ENCODE results near the gene OR6A2. TPM values are rescaled to one million over a fixed set of nuclear protein-coding genes. Genes with fewer than 3 reads are reported as not detected.

OR6A2 gene
- total and polyA plus RNA-seq, 10 of the 15 experiments (the other 5 are each of a cell fraction or from before 2014, with no cell fraction given), result 0.04 to 0.17 TPM; not detected in 8

DNA sequence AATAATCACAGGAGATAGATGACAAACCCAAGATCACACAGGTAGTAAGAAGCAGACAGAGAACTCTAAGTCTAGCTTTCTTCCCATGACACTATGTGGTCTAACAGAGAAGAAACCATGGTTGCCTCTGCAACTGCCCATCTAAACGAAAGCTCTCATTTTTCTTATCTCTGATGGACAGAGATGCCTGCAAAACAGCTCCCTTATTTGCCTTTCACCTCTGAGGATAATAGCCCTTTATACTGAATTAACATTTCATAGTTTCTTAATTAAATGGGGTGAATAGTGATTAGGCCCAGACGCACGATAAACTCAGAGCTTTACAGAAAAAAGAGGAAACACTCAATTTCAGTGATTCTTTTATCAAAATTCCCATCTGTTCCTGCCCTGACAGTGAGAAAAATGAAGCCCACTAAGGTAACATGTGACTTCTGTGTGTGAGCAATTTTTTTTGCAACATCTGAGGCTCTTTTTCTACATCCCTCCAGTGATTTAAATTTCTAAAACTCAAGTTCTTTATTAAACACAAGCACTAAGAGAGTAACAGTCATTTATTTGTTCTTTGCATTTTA, 52.3 kb downstream of the OR6A2 start:
- Histone ChIP-seq H3K27me3 (replicated peaks in 1 of 2; ENCODE audit: control insufficient read depth in 2 of 2, insufficient read depth in 2 of 2, low read length in 1 of 2) (no peaks in the 10 kb centered on the region), H2AFZ (ENCODE audit: control insufficient read depth, low read depth, low read length) (peak overlapping the region; percentile 93), H3K27ac (ENCODE audit: control insufficient read depth, insufficient read depth) (peak overlapping the region; percentile 99), H3K4me1 (ENCODE audit: control insufficient read depth, insufficient read depth, low read length) (peaks cover 21% of the 10 kb centered on the region; the same call in 1 of the 2 replicates), H3K9ac (ENCODE audit: control insufficient read depth, insufficient read depth, low read length) (no peak overlapping the region), H3K36me3 (ENCODE audit: control insufficient read depth in 2 of 2, insufficient read depth in 2 of 2, low read length in 1 of 2) (no peaks in the 10 kb centered on the region), H3K79me2 (ENCODE audit: control insufficient read depth, insufficient read depth, low read length) (peaks cover 41% of the 10 kb centered on the region), H4K20me1 (ENCODE audit: control insufficient read depth, insufficient read depth) (no peaks in the 10 kb centered on the region), H3K9me3 (replicated peaks; ENCODE audit: control insufficient read depth, insufficient read depth, low read length) (no peaks in the 10 kb centered on the region; the same call in 2 of the 3 replicates), H3K4me2 (ENCODE audit: control insufficient read depth, insufficient read depth) (peak overlapping the region; percentile 86; the same call in 1 of the 2 replicates), H3K4me3 (peak overlapping the region; percentile 6; the same call in 1 of the 2 replicates)
- in situ Hi-C loops (cut with MboI) (loop anchor here (10.0 kb wide), 1 partner anchor 1122 kb away; the partner anchor contains the start of gene TRIM34), intact Hi-C loops (cut with micrococcal nuclease; ENCODE audit: unreplicated experiment) (loop anchor here (5.0 to 10.0 kb wide), 4 partner anchors 135 to 1052 kb away; partner anchors contain the start of genes CNGA4, FHIP1B, PPFIBP2 and TAF10)
- ATAC-seq (no peak), FAIRE-seq (no peak), DNase-seq (ENCODE audit: low read depth, low spot score) (no peak)
- no TSS peak for BruUV-seq (replicated peaks)
- WGBS (ENCODE audit: insufficient coverage, insufficient replicate concordance, low lambda C conversion rate, missing lambda C conversion rate), result 19% methylated on average over 3 of the region's 3 CpGs
- ChIA-PET CTCF (interaction anchor here (0.7 to 17.5 kb wide), 11 partner anchors 6 to 452 kb away, joined by 3 to 728 read pairs (median 4); partner anchors contain the start of gene MRPL17), SMC1A (ENCODE audit: uncharacterized antibody, unreplicated experiment) (interaction anchor here (1.1 to 18.2 kb wide), 9 partner anchors 6 to 221 kb away, joined by 3 to 420 read pairs (median 6); partner anchors contain the start of genes ILK, MRPL17 and RRP8), RAD21 (ENCODE audit: unreplicated experiment) (interaction anchor here (0.7 to 4.2 kb wide), 4 partner anchors 10 to 357 kb away, joined by 3 to 46 read pairs (median 17); partner anchors contain the start of gene SMPD1), POLR2A (interaction anchor here (0.5 to 4.3 kb wide), 6 partner anchors 8 to 64 kb away, joined by 3 to 28 read pairs (median 4); partner anchors contain the start of genes MRPL17 and OR2AG2)
- no peak for TF ChIP-seq ZNF207 (IDR thresholded peaks at IDR 0.05; ENCODE audit: borderline replicate concordance)
- TF ChIP-seq RUNX3 (IDR thresholded peaks at IDR 0.05; ENCODE audit: low read length), result peak; percentile 34

DNA sequence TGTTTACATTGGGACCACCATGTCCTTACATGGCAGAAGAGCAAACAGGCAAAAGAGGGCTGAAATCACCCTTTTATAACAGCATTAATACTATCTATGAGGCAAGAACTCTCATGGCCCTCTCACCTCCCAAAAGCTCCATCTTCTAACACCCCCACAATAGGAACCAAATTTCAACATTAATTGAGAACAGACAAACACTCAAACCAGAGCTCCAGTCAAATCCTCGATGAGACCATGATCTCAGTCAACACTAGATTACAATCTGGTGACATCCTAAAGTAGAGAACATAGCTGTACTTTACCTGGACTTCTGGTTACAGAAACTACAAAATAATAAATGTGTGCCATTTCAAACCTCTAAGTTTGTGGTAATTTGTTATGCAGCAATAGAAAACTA, 52.9 kb downstream of the OR6A2 start:
- H2AFZ ChIP-seq (ENCODE audit: control insufficient read depth, low read depth, low read length), result peak overlapping the region; percentile 93
- H3K9ac ChIP-seq (ENCODE audit: control insufficient read depth, insufficient read depth, low read length), result peak overlapping the region; percentile 94
- CTCF ChIA-PET, result interaction anchor here (0.7 to 17.5 kb wide), 10 partner anchors 7 to 452 kb away, joined by 3 to 728 read pairs (median 4); partner anchors contain the start of gene MRPL17
- H3K4me2 ChIP-seq (ENCODE audit: control insufficient read depth, insufficient read depth), result peak overlapping the region; percentile 86
- H3K27me3 ChIP-seq (replicated peaks in 1 of 2; ENCODE audit: control insufficient read depth in 2 of 2, insufficient read depth in 2 of 2, low read length in 1 of 2), result no peaks in the 10 kb centered on the region
- H3K36me3 ChIP-seq (ENCODE audit: control insufficient read depth in 2 of 2, insufficient read depth in 2 of 2, low read length in 1 of 2), result no peaks in the 10 kb centered on the region
- in situ Hi-C loops (cut with MboI), result loop anchor here (10.0 kb wide), 1 partner anchor 1122 kb away; the partner anchor contains the start of gene TRIM34
- SMC1A ChIA-PET (ENCODE audit: uncharacterized antibody, unreplicated experiment), result interaction anchor here (0.5 to 18.2 kb wide), 13 partner anchors 6 to 1420 kb away, joined by 3 to 420 read pairs (median 6); partner anchors contain the start of genes ILK, MRPL17, OR2AG2 and RRP8
- H3K27ac ChIP-seq (ENCODE audit: control insufficient read depth, insufficient read depth), result peak overlapping the region; percentile 99
- no peaks in the 10 kb centered on the region for H4K20me1 ChIP-seq (ENCODE audit: control insufficient read depth, insufficient read depth)
- RAD21 ChIA-PET (ENCODE audit: unreplicated experiment), result interaction anchor here (0.7 to 4.2 kb wide), 5 partner anchors 10 to 356 kb away, joined by 3 to 46 read pairs (median 3); partner anchors contain the start of genes SMPD1 and TPP1
- H3K9me3 ChIP-seq (replicated peaks; ENCODE audit: control insufficient read depth, insufficient read depth, low read length), result no peaks in the 10 kb centered on the region; the same call in 2 of the 3 replicates
- DNase-seq (ENCODE audit: low read depth, low spot score) (no peak), ATAC-seq (no peak), FAIRE-seq (peak; percentile 38)
- POLR2A ChIA-PET, result interaction anchor here (0.5 to 4.3 kb wide), 7 partner anchors 9 to 128 kb away, joined by 3 to 28 read pairs (median 4); partner anchors contain the start of genes MRPL17, OR2AG2 and TPP1
- intact Hi-C loops (cut with micrococcal nuclease; ENCODE audit: unreplicated experiment), result loop anchor here (5.0 to 10.0 kb wide), 4 partner anchors 134 to 1052 kb away; partner anchors contain the start of genes CNGA4, FHIP1B, PPFIBP2 and TAF10
- H3K4me3 ChIP-seq, result peak overlapping the region; percentile 71
- BruUV-seq (replicated peaks), result no TSS peak
- peaks cover 46% of the 10 kb centered on the region for H3K79me2 ChIP-seq (ENCODE audit: control insufficient read depth, insufficient read depth, low read length)
- 6% methylated on average over 1 of the region's 1 CpG for WGBS (ENCODE audit: insufficient coverage, insufficient replicate concordance, low lambda C conversion rate, missing lambda C conversion rate)
- peaks cover 22% of the 10 kb centered on the region; the same call in 1 of the 2 replicates for H3K4me1 ChIP-seq (ENCODE audit: control insufficient read depth, insufficient read depth, low read length)
- TF ChIP-seq RELB (IDR thresholded peaks at IDR 0.05; ENCODE audit: low read depth) (no peak), NFIC (IDR thresholded peaks at IDR 0.05; ENCODE audit: low read depth, low read length) (no peak), CBX5 (IDR thresholded peaks at IDR 0.05; ENCODE audit: low read depth) (no peak)
- TF ChIP-seq, protein P1, sequence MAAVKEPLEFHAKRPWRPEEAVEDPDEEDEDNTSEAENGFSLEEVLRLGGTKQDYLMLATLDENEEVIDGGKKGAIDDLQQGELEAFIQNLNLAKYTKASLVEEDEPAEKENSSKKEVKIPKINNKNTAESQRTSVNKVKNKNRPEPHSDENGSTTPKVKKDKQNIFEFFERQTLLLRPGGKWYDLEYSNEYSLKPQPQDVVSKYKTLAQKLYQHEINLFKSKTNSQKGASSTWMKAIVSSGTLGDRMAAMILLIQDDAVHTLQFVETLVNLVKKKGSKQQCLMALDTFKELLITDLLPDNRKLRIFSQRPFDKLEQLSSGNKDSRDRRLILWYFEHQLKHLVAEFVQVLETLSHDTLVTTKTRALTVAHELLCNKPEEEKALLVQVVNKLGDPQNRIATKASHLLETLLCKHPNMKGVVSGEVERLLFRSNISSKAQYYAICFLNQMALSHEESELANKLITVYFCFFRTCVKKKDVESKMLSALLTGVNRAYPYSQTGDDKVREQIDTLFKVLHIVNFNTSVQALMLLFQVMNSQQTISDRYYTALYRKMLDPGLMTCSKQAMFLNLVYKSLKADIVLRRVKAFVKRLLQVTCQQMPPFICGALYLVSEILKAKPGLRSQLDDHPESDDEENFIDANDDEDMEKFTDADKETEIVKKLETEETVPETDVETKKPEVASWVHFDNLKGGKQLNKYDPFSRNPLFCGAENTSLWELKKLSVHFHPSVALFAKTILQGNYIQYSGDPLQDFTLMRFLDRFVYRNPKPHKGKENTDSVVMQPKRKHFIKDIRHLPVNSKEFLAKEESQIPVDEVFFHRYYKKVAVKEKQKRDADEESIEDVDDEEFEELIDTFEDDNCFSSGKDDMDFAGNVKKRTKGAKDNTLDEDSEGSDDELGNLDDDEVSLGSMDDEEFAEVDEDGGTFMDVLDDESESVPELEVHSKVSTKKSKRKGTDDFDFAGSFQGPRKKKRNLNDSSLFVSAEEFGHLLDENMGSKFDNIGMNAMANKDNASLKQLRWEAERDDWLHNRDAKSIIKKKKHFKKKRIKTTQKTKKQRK (IDR thresholded peaks at IDR 0.05; ENCODE audit: low read depth, low read length), result no peak
- TF ChIP-seq, protein P2, sequence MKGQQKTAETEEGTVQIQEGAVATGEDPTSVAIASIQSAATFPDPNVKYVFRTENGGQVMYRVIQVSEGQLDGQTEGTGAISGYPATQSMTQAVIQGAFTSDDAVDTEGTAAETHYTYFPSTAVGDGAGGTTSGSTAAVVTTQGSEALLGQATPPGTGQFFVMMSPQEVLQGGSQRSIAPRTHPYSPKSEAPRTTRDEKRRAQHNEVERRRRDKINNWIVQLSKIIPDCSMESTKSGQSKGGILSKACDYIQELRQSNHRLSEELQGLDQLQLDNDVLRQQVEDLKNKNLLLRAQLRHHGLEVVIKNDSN (IDR thresholded peaks at IDR 0.05; ENCODE audit: borderline replicate concordance, extremely low read length, insufficient read depth, low read depth, low read length), result no peak
